ENCODE data around the gene ACVR2B.

ACVR2B gene

DNA sequence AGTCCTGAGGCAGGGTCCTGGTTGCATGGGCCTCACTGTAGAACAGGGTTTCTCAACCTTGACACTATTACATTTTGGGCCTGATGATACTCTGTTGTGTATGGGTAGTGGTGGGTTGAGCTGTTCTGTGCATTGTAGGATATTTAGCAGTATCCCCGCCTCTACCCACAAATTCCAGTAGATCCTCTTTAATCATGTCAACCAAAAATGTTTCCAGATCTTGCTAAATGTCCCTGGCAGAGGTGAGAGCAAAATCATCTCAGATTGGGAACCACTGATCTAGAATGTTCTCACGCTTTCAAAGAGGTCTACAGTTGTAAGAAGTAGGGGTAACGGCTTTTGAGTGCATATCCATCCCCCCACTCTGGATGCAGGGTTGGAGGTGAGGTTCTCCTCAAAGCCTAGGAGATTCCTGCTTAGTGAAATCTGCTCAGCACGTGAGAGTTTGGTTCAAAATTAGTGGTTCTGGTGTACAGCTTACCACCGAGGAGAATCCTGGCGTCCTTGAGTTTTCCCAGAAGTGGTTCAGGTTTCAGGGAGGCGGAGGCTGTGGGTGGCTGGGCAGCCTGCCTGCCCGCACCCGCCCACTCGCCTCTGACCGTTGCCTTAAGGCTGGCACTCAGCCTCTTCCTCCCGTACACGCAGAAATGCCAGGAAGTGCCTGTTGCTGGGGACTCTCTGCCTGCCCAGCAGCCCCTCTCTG, 5.3 kb downstream of the ACVR2B start:
- peak; percentile 70 for DNase-seq (ENCODE audit: low spot score)

DNA sequence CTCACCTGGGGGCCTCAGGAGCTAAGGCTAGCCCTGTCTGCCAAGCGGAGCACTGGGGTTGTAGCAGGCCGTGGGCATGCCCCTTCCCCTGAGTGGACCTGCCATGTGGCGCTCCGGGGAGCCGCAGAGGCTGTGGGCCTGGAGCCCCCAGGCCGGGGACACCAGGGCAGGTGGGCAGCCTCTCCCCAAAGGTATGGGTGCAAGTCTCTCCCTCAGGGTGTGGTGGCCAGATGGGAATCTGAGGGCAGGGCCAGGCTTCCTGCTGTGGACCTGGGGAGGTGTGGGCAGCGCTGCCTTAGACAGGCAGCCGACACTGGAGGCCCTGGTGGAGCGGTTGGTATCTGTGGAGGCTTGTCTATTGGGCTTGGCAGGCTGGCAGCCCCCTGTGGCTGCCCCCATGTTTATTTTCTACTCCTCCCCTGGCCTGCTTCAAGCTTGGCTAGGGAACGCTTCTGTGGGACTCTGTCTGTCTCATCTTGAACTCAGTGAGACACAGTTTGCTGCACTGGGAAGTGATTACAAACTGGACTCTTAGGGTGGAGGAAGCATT, 5.9 kb downstream of the ACVR2B start:
- no peak for DNase-seq (ENCODE audit: low spot score)

DNA sequence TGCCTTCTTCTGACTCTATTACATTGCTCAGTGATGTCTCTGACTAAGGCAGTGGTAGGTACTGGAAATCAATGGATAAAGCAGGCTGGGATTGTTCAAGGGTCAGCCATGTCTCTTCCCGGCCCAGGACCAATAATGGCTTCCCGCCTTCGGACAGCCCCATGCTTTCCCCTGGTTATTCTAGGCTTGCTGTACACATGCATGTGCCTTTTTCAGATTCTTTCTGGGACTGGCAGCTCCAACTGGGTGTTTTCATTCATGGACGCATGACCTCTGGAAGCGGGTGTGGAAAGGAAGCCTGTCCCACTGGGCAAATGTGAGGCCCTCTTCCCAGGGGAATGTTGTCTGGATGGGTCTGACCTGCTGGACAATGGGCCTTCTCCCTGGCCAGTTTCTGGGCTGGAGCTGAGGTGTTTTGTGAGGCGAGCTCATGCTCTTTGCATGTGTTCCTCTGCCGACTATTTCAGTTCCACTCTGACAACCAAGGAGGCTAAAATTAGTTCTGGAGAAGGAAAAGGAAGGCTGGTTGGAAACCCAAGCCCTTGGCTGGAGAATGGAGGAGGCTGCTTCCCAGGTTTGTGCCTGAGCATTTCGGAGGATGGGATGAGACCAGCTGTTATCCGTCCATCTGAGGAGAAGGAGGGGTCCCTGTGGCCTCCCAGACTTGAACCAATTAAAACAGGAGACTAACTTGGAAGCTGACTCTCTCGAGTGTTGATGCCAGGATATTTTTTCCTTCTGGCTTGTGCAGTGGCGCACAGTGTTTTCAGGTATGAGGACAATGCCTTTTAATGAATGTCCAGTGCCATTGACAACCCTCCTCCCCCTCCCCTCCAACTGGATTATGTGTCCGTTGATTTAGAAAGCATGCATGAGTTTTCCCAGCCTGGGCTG, 6.9 kb downstream of the ACVR2B start:
- no peak for DNase-seq (ENCODE audit: low spot score)

DNA sequence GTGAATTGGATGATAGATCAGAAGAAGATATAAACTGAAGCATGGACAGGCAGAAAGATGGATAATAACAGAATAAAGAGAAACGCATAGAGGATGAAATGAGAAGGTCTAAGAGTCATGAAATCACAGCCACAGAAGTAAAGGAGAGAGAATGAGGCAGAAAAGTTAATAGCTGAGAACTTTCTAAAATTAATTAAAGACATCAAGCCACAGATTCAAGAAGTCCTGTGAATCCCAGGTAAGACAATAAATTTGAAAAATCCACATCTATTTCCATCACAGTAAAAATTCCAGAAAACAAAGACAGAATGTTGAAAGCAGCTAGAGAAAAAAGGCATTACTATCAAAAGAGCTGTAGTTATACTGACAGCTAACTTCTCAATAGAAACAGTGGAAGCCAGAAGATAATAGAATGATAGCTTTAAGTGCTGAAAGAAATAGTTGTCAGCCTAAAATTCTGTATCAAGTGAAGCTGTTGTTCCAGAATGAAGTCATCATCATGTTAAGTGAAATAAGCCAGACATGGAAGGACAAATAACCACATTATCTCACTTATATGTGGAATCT, 12.0 kb downstream of the ACVR2B start:
- DNase-seq (ENCODE audit: low spot score), result no peak

DNA sequence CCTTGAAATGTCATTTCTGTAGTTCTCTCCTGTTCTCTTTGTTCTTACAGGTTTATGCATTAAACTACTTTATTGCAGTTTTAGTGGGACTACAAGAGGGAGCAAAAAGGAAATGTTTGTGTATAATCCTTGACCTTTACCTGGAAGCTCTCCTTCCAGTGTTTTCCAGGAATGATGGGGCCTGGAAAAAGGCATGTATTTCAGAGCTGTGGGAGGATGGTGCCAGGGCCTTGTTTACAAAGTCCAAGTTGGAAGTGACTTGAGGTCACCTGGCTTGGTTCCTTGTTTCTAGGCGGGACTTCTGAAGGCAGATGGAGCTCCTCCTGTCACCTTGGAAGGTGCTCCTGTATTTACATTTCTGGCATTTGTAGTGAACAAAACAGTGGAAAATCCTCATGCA, 15.1 kb downstream of the ACVR2B start:
- no peak for DNase-seq (ENCODE audit: low spot score)

DNA sequence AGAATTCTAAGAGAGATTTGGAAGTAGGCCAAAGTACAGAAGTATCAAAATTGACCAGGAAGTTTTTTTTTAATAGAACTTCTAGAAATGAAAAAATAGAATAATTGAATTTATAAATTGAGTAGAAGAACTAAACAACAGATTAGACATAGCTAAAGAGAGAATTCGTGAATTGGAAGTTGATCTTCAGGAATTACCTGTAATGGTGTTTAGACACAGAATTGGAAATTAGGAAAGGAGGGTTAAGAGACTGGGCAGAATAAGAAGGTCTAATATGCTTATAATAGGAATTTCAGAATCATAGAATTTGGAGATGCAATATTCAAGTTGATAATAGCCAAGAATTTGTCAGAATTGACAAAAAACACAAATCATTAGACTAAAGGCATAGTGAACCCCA, 16.2 kb downstream of the ACVR2B start:
- no peak for DNase-seq (ENCODE audit: low spot score)

DNA sequence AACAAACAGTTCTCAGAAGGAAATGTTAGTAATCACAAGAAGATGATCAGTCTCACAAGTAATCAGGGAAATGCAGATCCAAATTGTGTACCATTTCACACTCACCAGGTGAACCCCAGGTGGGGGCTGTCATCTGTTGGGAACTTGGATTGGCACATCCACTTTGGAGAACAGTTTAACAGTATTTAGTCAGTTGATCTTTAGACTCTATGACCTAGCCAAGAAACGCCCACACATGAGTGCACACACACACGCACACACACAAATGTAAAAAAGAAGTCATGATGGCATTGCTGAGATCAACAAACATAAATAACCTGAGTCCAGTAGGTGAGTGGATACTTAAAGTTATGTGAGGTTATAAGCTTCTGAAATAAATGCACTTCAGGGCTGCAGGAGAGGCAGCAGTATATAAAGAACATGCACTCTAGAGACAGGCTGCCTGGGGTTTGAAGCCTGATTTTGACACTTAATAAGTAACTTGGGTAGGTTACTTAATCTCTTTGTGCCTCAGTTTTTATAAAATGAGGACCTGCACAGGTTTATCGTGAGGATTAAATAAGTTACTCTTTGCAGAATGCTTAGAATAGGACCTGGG, 17.7 kb downstream of the ACVR2B start:
- peak; percentile 48 for DNase-seq (ENCODE audit: low spot score)

DNA sequence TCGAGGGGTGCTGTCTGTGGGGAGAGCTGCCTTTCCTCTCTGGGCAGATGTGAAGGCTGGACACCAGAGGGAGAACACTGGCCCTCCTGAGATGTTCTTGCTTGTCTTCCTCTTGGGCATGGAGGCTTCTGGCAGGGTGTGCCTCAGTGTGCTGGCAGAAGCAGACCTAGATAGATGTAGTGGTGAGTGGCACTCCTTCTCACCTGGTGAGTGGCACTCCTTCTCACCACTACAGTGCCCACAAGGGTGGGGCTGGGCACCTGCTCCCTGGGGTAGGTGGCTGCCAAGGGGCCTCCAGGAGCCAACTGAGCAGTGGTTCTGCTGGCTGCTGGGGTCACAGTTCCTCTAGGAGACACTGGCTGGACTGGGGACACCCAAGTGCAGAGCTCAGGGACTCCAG, 18.7 kb downstream of the ACVR2B start:
- no peak for DNase-seq (ENCODE audit: low spot score)

DNA sequence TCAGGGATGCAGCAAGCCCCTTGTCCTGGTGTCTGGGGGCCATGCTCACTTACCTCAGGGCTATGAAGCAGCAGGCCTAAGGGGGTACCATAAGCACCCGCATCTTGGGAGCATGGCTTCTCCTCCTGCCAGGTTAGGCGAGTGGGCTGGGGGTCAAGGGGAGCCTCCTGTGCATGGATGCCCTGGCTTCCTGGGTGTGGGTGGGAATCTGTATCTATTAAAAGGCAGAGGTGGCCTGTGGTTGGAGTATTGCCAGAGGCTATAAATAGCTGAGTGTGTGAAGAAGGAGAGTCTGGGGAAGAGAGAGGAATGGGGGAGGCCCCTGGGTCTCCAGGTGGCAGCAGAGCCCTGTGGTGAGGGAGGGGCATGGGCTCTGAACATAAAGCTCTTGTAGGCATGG, 19.5 kb downstream of the ACVR2B start:
- DNase-seq (ENCODE audit: low spot score), result no peak

DNA sequence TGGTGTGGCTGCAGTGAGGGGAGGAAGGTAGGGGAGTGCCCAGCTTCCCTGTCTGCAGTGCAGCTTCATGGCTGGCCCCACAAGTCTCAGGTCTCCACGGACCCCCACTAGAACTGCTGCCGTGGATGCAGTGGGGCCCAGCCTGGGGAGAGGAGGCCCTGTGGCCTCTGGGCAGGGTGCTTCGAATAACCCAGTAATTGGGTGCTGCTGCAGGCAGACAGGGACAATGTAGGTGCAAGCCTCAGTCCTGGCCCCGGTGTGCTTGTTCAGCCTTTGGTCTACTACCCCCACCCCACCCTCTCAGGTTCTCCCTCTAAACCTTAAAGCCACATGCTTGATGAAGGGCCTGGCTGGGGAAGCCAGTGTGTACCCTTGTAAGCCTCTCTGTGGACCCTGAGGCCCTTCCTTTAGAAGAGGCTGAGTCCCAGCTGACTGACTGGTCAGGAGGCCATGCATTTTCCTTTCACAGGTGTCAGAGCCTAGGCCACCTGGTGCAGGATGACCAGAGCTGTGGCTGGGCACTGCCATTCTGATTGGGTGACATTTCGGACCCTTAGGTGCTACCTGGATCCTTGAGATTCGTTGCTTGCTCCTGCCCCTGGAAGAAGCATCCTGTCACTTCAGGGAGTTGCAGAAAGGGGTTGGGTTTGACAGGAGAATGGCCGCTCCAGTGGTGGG, 21.4 kb downstream of the ACVR2B start:
- DNase-seq (ENCODE audit: low spot score), result no peak

DNA sequence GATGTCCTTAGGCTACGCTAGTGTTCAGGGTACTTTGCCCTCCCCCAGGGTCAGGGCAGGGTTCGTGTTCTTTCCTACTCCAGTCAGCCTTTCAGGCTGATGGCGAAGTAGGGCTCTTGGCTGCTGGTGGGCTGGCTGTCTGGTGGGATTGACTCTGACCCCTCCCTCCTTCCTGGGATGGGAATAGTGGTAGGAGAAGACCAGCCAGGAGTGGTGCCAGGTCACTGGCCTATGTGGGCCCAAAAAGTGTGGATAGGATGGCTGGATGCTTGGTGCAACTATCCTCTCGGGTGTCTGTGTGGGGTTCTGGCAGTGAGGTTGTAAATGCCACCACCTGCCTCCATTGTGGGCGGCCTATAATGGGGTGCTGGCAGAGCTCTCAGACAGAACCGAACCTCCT, 22.0 kb downstream of the ACVR2B start:
- DNase-seq (ENCODE audit: low spot score), result no peak

DNA sequence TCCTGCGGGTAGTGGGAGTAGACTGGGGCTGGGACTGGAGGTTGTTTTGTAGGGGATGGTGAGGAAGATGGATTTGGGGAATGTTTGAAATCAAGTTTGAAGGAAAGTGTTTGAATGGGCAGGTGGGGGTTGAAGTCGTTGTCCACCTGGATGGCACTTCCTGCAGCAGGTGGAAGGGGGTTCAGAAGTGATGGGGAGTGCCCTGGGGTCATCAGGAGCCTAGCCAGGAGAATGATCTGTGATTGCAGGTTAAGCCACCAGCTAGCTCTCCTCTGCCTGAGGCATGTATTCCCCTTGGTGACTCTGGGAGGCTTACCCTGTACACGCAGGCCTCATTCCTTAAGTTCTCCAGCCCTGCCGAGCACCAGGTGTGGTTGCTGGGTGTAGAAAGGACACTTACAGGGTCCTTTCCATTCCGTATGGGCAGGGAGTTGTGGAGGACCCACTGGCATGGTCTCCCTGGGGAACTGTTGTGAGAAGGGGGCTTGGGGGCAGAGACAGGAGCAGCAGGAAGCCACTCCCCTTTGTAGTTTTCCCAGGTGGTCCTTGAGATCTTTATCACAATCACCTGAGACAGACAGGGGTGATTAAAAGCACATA, 22.6 kb downstream of the ACVR2B start:
- no peak for DNase-seq (ENCODE audit: low spot score)

DNA sequence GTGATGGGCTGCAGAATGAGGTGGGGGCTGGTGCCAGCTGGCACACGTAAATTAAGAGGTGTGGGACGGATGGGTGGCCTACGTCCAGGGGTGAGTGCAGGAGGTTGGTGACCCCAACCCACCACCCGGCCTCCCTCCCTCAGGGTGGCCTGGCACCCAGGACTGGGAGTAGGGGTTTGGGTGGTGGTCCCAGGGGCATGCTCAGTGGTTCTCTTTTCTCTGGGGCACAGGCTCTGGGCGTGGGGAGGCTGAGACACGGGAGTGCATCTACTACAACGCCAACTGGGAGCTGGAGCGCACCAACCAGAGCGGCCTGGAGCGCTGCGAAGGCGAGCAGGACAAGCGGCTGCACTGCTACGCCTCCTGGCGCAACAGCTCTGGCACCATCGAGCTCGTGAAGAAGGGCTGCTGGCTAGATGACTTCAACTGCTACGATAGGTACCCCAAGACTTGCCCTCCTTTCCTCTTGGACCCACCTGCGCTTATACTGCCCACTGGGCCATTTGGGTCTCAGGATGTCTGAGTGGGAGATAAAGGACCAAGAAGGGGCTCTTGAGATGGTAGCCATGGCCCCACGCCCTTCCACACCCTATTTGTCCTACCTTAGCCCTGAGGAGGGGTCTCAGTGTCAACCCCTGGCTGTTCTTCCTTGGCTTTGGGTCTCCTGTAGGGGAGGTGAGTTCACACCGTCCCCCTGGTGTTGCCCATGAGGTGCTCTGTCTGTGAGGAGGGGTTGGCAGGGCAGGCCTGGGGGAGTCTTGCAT, 23.5 kb downstream of the ACVR2B start:
- DNase-seq (ENCODE audit: low spot score), result no peak

DNA sequence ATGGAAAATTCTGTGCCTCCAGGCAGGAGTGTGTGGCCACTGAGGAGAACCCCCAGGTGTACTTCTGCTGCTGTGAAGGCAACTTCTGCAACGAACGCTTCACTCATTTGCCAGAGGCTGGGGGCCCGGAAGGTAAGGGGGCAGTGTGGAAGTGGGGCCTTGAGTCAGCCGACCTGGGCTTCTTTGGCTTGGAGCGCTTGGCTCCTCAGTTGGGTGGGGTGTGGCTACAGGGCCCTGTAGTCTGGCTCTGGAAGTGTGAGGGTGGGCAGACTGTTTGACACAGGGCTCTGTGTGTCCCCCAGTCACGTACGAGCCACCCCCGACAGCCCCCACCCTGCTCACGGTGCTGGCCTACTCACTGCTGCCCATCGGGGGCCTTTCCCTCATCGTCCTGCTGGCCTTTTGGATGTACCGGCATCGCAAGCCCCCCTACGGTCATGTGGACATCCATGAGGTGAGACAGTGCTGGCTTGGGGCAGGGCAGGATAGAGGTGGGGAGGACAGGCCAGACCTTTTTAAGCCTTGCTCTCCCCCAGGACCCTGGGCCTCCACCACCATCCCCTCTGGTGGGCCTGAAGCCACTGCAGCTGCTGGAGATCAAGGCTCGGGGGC, 24.3 kb downstream of the ACVR2B start:
- DNase-seq (ENCODE audit: low spot score), result no peak

DNA sequence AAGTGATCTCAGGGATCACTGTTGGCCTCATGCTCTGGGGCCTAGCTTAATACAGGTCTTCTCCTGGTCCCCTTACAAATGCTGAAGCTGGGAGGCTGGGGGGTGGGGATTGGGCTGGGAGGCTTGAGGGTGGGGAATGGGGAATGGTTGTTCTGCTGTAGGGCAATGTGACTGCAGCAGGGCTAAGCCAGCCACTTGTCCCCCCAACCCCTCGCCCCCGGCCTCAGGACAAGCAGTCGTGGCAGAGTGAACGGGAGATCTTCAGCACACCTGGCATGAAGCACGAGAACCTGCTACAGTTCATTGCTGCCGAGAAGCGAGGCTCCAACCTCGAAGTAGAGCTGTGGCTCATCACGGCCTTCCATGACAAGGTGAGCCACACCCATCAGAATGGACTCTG, 25.2 kb downstream of the ACVR2B start:
- DNase-seq (ENCODE audit: low spot score), result no peak

DNA sequence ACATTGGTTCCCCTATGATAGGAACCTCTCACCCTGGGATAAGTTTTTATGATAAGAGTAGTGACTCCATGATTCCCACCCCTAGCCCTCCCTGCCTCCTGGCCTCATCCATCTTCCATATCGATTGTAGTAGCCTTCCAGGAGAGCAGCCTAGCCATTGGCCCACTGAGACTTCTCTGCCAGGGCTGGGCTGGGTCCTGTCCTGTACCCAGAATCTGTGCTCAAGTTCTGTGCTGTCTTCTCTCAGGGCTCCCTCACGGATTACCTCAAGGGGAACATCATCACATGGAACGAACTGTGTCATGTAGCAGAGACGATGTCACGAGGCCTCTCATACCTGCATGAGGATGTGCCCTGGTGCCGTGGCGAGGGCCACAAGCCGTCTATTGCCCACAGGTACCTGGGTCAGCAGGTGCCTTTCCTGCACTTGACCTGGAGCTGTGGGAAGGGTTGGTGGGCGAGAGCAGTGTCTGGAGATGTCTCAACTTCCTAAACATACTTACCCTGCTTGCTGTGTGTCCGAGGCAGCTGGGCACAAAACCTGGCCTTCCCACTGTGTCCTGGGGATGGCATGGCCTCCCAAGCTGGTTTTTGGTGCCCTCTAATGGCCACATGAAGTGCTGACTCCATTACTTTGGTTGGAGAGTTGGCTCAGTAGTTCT, 25.9 kb downstream of the ACVR2B start:
- DNase-seq (ENCODE audit: low spot score), result peak; percentile 73

DNA sequence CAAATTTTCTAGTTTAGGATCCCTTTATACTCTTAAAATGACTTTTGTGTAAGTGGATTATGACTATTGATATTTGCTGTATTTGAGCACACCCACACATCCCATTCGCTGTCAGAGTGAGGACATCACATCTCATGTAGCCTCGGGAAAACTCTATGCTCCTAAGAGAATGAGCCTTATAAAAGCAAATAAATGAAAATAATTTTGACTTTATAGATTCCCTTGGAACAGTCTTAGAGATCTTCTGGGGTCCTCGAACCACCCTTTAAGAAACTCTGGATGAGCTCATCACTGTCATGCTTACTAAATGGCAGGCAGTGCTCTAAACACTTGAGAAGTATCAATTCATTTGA, 26.4 kb downstream of the ACVR2B start:
- no peak for DNase-seq (ENCODE audit: low spot score)

DNA sequence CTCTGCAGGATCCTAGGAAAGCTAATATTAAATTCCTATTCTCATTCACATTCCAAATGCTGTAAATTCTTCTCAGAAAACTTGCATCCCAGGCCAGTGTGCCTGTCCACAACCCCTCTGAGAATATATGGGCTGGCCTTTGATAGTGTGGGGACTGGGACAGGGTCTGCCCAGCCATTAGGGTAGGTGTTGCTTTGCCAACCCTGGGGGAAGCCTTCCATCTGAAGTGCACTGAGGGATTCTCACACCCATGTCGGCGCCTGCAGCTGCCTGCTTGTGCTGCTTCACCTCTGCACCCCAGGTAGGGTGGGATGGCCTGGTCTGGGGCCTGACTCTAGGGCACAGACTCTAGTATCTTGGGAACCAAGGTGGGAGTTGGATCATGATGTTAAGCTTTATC, 27.2 kb downstream of the ACVR2B start:
- DNase-seq (ENCODE audit: low spot score), result no peak

DNA sequence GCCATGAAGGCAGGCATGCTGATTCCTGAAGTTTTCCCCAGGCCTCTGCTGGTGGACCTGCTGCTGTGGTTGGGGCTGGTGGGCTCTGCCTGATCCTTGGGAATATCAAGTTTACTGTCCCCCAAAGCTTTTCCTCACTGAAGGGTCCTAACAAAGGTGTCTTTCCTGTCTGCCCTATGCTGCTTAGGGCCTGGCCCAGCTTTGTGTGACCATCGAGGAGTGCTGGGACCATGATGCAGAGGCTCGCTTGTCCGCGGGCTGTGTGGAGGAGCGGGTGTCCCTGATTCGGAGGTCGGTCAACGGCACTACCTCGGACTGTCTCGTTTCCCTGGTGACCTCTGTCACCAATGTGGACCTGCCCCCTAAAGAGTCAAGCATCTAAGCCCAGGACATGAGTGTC, 29.3 kb downstream of the ACVR2B start:
- no peak for DNase-seq (ENCODE audit: low spot score)

DNA sequence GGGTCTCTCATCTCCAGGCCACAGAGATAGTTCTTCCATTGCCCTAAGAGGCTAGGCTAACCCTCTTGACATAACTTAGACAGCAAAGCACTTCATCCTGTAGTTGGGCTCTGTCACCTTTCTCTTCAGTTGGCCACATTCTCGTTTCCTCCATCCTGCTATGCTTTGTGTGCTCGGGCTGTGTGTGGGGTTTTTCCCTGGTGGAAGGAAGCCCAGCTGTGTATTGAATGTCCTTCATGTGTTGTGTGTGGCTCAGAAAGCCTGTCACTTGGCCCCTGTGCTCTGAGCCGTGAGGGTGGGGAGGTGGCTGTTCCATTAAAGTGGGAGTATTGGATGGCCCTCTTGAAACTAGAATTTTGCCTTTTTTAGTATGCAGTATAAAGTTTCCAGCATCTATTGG, 33.6 kb downstream of the ACVR2B start:
- no peak for DNase-seq (ENCODE audit: low spot score)

Measured in kidney tubule cell (primary cell).